WERI-Rb-1 (cell line): ENCODE measurements around the gene MRPS18B.

Source experiments
- DNase-seq: peaks from one replicate; pipeline ENCODE4 v3.0.0-alpha.2; 2020
- H3K27ac ChIP-seq: fragments of 250-450 bp; sonication (Bioruptor Pico); 2 replicates; pipeline ENCODE4 v1.5.1; 2020; ENCODE audit warnings: mild to moderate bottlenecking, moderate library complexity
- H3K27me3 ChIP-seq: fragments of 250-450 bp; sonication (Bioruptor Pico); 2 replicates; pipeline ENCODE4 v1.5.1; 2021; ENCODE audit warnings: mild to moderate bottlenecking, low read depth, moderate library complexity; ENCODE audit not compliant: insufficient read depth, severe bottlenecking
- H3K36me3 ChIP-seq: fragments of 250-450 bp; sonication (Bioruptor Pico); 2 replicates; pipeline ENCODE4 v1.5.1; 2020; ENCODE audit warnings: mild to moderate bottlenecking, moderate library complexity
- H3K4me3 ChIP-seq: 2 replicates; pipeline ENCODE4 v1.5.1; 2011; ENCODE audit warnings: low read depth, mild to moderate bottlenecking, control low read depth, low read length
- H3K9me3 ChIP-seq: fragments of 250-450 bp; sonication (Bioruptor Pico); 2 replicates; pipeline ENCODE4 v1.5.1; 2021; ENCODE audit warnings: mild to moderate bottlenecking, moderate library complexity; ENCODE audit not compliant: severe bottlenecking
- CTCF ChIP-seq: IDR thresholded peaks from 2 replicates; pipeline ENCODE4 v1.5.1; 2011; ENCODE audit warnings: low read depth, mild to moderate bottlenecking, control low read depth, inconsistent platforms, low read length

The MRPS18B gene

GRCh38 chr6:30616811-30617564 is 652 bp upstream of the MRPS18B start, which contains the start of gene PPP1R10:
Gene PPP1R10, minus strand, starts transcription at chr6:30617243. Its CDS starts 7,299 bp downstream, at chr6:30609944.
- Histone ChIP-seq H3K9me3 (no peaks in the 10 kb centered on the region), H3K4me3 (peak within 1 kb of the TSS; percentile 78), H3K27me3 (no peaks in the 10 kb centered on the region), H3K36me3 (peaks cover 61% of the 10 kb centered on the region), H3K27ac (peak within 1 kb of the TSS; percentile 98)
- peak; percentile 100 for DNase-seq
- TF ChIP-seq CTCF = no peak

- no peak for TF ChIP-seq CTCF
- Histone ChIP-seq H3K27me3 (no peaks in the 10 kb centered on the region), H3K9me3 (no peaks in the 10 kb centered on the region), H3K4me3 (peak overlapping the region; percentile 71), H3K27ac (peak overlapping the region; percentile 98), H3K36me3 (peaks cover 69% of the 10 kb centered on the region)
- no peak for DNase-seq
Measured at GRCh38 chr6:30618270-30618797, 694 bp downstream of the MRPS18B start.

GRCh38 chr6:30619561-30619960 is 1.9 kb downstream of the MRPS18B start:
- Histone ChIP-seq H3K27ac (no peak overlapping the region), H3K36me3 (peaks cover 71% of the 10 kb centered on the region), H3K27me3 (no peaks in the 10 kb centered on the region), H3K4me3 (no peak overlapping the region), H3K9me3 (no peaks in the 10 kb centered on the region)
- DNase-seq = no peak
- TF ChIP-seq CTCF = no peak

GRCh38 chr6:30625511-30625910 is 7.9 kb downstream of the MRPS18B start:
- no peak overlapping the region for H3K27ac ChIP-seq
- H3K4me3 ChIP-seq = no peak overlapping the region
- H3K27me3 ChIP-seq = no peaks in the 10 kb centered on the region
- H3K9me3 ChIP-seq = no peaks in the 10 kb centered on the region
- DNase-seq = no peak
- peaks cover 88% of the 10 kb centered on the region for H3K36me3 ChIP-seq
- no peak for TF ChIP-seq CTCF

- peak; percentile 62 for TF ChIP-seq CTCF
- Histone ChIP-seq H3K27me3 (no peaks in the 10 kb centered on the region), H3K27ac (peak within 1 kb of the TSS; percentile 78), H3K4me3 (peak within 1 kb of the TSS; percentile 72), H3K9me3 (no peaks in the 10 kb centered on the region), H3K36me3 (peaks cover 88% of the 10 kb centered on the region)
- DNase-seq = peak; percentile 94
Measured at GRCh38 chr6:30626484-30627366, 9.1 kb downstream of the MRPS18B start, which contains the start of gene ATAT1. Gene ATAT1, plus strand, starts transcription at chr6:30626874.
